Activated CD4-positive, alpha-beta T cell treated with anti-CD3 and anti-CD28 coated beads for 1 hour (primary cell): ENCODE measurements around the gene SLC12A4.
"Not testable (repeated sequence)": the region's sequence is repeated elsewhere in the genome, so short reads cannot be mapped to it uniquely, and the experiment has no call there.

Source experiments
- DNase-seq: peaks from one replicate; pipeline ENCODE4 v3.0.0-alpha.2; 2020

SLC12A4 gene

DNA sequence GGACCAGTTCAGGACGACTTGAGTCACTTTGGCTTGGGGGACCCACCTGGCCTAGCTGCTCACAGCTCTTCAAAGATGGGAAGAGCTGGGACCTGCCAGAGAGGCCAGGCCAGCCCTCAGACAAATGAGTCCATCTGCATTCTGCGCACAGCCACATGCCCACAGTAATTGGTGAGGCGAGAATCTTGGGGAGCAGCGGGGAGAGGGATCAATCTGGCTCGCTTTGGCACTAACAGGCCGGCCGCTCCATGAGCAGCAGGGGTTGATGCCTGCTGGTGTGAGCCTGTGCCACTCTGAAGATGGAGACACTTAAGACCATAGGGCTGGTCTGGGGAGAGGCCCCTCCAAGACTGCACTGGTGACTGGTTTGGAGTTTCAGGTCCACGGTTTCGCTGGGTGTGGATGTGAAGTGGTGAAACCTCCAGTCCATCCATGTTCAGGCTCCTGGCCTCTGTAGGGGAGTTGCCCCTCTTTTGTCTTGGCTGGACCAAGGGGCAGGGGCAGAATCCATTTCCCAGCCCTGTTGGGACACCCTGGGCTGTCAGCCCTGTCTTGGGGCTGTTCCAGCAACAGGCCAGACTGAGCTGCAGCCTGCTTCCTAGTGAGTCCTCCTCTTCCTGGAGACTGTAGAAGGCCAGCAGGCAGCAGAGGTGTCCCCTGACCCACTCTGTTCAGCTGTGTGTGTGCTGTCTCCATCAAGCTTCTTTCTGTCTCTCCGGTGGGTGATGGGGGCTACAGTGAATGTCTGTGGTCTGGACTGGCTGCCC, 44.1 kb downstream of the SLC12A4 start:
- no peak for DNase-seq

DNA sequence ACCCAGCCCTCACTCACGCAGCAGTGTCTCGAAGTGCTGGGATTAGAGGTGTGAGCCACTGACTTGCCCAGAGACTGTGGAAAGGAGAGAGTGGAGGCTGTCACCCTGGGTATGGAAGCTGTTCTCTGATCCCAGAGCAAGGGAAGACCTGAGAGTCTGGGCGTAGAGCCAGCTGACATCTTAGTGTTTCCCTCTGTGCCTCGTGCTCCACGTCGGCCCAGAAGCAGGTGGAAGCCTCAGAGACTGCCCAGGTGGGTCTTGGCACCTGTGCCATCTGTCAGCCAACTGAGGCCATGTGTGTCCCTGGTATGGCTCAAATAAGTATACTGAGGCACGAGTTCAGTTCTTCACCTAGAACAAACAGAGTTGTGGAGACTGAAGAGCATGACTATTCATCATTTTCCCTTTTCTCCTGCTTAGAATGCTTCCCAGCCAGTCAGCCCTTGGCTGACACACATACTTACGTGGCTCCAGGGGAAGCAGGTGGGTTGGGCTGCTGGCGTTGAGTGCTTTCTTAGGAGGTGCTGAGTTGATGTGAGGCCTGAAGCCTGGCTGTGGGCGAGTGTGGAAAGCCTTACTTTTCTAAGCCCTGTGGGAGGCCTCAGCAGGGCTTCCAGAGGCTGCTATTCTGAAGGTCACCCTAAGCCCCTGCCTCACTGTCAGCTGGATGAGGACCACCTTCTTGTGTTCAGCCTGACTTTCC, 44.9 kb downstream of the SLC12A4 start:
- DNase-seq = no peak

DNA sequence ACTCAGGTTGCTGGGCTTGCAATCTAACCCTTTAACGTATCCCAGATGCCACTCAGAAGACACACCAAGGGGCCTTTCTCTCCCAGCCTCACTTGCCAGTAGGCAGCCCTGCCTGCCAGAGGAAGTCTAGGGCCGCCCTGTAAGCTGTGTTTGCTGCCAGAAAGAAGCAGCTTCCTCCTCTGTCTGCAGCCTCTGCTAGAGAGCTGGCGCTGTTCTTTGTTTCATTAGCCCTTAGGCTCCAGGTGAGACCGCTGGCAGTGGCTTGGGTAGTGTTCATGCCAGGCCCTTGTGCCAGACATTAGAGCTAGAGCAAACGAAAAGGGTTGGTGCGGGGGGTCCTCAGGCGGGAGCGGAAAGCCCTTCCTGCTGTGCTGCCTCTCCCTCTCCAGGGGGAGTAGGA, 45.7 kb downstream of the SLC12A4 start:
- DNase-seq = no peak

DNA sequence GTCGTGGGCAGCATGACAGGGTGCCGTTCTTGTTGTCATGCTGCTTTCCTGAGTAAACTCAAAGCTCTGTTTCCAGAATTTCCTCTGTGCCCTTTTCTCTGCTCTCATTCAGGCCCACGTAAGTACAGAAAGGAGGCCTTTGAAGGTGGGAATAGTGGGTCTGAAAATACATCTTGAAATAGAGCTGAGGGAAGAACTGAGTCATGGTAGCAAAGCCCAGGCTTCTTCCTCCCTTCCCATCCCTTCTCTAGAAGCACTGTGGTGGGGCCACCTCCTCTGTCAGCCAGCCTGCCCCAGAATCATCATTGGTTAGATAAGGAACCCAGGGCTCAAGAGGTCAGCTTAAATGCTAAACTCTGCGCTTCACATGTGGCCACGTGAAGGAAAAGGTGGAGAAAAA, 46.2 kb downstream of the SLC12A4 start:
- DNase-seq = no peak

DNA sequence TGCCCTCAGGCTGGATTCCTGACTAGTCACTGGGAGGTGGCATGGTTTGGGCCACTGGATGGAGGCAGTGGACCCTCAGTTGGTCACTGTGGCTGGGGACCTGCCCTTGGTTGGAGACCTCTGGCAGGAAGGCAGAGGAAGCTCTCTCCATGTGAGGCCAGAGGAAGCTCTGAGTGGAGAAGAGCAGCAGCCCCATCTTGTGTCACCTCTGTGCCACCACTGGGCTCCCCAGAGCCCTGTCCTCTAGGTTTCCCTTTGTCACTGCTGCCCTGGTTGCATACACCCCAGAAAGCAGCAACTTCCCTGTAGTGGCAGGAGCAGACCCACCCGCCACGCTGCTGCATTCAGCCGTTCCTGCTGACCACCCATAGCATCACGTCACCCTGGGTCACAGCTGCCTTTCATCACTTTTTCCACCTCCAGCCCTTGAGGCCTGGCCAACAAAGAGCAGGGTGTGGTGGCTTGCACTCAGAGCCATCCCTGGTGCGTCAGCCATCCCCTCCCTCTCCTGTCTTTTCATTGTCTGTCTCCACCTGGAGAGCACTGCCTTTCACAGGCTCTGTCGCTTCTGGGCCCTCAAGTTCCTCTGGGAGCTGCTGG, 48.7 kb downstream of the SLC12A4 start:
- DNase-seq = no peak

DNA sequence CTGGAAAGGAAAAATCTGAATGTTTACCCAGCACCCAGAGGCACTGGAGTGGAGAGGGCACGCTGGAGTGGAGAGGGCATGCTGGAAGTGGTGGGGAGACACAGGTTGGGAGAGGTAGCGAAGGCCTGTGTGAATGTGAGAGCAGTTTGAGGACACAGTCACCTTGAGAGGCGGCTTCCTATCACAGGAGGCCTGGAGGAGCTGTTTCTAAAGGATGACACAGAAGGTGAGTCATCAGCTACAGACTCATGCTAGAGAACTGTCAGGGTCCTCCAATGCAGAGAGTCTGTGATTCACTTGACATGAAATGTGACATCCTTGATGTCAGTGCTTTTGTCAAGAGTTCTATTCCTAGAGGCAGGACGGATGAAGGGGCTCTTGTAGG, 50.6 kb downstream of the SLC12A4 start:
- DNase-seq = no peak

DNA sequence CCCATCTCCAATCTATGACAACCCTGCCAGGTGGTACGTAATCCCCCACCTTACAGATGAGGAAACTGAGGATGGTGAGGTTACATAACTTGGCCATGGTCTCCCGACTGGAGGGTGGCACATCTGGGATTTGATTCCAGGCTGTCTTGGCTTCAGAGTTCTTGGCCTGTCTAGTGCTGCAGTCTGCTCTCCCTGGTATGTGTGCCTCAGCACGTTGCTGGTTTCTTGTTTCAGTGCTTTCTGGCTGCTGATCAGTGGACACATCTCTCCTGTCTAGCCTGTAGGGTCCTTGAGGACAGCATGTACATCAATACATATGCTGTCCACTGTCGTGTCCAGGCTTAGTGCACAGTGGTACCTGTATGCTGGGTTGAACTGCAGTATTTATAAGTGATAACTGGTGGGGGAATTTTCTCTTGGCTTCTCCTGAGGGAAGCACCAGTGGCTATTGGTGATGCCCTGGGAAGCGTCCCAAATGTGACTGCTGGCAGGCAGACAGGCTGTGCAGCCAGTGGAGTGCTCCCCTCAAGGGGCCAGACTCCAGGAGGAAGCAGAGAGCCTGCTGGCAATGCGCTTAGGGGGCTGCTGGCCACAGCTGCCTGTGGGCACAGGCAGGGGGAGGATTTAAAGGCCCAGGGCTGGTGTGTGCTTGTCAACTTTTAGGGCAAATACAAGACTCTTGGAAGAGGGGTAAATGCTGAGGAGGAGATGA, 51.1 kb downstream of the SLC12A4 start:
- DNase-seq = no peak

DNA sequence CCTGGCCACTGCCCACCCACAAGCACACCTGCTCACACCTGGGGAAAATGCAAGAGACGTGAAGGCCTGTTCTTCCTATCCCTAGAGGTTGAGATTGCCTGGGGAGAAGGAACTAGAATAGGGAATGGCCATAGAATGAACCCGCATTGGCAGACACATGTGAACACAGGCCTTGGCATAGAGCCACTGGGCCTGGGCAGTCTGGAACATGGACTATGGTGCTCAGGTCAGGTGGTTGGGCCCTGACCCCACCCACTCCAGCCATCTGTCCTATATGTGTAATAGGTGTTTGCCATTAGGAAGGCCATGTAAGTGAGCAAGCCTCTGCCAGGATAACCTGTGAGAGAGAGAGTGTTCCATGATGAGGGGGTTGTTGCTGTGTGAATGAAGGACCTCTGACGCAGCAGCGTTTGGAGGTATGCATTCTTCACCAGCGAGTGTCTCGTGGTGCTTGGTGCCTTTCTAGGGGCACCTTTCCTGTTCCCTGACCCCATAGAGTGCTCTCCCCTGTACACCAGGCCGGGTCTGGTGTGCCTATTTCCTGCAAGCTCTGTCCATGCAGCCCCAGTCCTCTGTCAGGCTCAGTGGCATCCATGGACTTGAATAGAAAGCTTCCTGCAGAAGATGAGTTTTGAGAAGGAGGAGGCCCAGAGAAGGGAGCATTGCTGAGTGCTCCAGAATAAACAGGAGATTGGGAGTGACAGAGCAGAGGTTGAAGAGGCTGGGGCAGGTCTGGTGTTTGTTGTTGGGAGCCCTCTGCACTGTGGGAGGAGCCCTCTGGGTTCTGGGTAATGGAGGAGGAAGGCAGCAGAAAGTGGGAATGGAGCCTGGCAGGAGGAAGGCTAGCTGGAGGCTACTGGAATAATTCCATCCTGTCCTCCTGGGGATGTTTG, 52.4 kb downstream of the SLC12A4 start:
- no peak for DNase-seq

DNA sequence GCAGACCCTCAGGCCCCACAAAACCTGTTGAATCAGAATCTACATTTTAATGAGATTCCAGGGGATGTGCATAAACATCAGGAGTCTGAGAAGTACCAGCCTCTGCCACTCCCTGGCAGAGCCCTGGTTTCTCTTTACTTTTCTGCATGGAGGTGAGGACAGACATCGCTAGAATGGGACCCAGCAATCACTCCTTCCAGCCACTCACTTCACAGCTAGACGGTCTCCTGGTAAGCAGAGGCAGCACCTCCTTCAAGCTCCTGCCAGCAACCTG, 53.0 kb downstream of the SLC12A4 start:
- DNase-seq = not testable (repeated sequence)

DNA sequence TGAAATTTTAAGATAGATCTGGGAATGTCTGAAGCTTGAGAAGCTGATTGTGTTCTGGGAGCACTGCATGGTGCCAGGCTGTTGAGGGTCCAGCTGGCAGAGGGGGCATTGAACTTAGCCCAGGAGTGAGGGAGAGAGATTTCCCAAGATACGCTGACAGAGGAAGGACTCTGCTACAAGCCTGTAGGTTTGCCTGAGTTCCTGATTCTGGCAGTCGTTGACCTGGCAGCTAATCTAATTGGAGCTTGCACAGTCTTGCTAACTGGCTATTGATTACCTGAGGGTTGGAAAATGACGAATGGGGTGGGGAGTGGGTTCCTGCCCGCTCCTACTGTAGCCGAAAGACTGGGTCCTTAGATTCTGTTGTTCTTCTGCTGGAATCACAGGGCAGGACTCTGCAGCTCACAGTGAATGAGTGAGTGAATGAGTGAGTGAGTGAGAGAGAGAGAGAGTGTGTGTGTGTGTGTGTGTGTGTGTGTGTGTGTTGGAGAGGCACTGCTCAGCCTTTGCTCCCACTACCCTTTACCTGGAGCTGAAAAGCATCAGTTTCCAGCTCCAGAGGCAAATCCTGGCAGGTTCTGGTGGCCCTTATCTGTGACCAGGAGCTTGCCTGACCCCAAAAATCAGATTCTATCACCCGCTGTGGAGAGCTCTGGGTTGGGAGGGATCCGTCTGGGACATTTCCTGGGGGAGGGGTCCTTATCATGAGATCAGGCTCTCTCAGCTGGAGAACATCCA, 53.5 kb downstream of the SLC12A4 start:
- no peak for DNase-seq

DNA sequence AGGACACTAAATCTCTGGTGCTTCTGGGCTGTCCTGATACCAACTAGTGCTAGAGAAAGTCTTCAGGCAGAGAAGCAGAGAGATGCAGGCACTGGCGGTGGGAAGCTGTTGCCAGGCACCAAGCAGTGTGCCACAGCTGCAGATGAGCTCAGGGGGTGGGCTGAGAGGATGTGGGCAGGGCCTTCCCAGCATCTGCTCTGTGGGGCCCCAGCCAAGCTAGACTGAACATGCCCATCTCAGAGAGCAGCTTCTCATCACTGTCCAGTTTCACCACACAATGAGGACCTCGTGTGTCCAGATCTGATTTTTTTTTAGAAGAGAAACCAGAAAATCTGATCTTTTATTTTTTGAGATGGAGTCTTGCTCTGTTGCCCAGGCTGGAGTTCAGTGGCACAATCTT, 58.3 kb downstream of the SLC12A4 start:
- DNase-seq = no peak

DNA sequence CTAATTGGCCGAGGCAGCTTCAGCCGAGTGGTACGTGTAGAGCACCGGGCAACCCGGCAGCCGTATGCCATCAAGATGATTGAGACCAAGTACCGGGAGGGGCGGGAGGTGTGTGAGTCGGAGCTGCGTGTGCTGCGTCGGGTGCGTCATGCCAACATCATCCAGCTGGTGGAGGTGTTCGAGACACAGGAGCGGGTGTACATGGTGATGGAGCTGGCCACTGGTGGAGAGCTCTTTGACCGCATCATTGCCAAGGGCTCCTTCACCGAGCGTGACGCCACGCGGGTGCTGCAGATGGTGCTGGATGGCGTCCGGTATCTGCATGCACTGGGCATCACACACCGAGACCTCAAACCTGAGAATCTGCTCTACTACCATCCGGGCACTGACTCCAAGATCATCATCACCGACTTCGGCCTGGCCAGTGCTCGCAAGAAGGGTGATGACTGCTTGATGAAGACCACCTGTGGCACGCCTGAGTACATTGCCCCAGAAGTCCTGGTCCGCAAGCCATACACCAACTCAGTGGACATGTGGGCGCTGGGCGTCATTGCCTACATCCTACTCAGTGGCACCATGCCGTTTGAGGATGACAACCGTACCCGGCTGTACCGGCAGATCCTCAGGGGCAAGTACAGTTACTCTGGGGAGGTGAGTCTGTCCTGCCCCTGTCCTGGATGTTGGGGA, 59.2 kb downstream of the SLC12A4 start:
- DNase-seq = no peak

DNA sequence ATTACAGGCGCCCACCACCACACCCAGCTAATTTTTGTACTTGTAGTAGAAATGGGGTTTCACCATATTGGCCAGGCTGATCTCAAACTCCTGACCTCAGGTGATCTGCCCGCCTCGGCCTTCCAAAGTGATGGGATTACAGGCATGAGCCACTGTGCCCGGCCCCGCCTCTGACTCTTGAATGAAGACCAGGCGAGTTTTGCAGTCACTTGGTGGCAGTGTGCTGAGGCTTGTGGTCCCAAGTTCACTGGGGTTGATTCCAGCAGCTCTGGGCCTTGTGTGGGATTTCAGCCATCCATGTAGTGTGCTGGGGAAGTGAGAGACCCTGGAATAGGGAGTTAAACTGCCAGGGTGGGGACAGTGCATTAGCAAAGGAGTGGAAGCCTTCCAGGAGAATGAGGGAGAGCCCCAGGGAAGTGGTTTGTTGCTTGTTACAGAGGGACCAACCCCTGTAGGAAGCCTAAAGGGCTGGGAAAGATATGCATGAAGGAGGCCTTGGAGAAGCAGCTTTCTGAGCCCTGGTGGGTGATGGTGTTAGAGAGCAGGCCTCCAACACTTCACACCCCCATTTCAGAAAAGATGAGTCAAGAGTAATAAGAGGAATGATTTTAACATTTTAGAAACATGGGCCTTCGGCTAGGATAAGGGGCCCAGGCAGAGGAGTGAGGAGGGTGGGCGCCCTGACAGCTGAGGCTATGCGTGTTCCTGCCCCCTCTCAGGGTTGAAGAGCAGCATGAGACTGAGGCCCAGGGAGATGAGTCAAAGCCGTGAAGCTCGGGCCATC, 60.8 kb downstream of the SLC12A4 start:
- no peak for DNase-seq

DNA sequence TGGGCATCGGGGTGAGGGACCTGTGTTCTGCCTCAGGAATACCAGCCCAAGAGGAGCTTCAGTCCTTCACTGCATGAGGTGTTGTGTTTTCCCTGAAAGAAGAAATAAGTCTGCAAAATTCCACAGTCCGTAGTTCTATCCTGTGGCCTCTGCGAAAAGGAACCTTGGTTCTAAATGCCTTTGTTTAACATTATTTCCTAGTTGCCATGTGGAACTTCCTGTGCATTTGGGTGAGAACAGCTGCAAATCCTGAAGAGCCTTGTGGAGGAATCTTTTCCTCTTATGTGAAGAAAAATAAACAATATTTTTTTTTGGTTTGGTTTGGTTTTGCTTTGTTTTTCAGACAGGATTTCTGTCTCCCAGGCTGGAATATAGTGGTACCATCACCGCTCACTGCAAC, 65.6 kb downstream of the SLC12A4 start:
- no peak for DNase-seq

DNA sequence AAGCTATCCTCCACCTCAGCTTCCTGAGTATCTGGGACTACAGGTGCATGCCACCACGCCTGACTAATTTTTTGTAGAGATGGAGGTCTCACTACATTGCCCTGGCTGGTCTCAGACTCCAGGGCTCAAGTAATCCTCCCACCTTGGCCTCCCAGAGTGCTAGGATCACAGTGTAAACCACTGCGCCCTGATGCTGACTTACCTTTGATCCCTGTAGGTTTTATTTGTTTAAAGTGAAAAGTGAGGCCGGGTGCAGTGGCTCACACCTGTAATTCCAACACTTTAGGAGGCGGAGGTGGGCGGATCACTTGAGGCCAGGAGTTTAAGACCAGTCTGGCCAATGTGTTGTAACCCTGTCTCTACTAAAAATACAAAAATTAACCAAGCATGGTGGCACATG, 66.7 kb downstream of the SLC12A4 start:
- no peak for DNase-seq

DNA sequence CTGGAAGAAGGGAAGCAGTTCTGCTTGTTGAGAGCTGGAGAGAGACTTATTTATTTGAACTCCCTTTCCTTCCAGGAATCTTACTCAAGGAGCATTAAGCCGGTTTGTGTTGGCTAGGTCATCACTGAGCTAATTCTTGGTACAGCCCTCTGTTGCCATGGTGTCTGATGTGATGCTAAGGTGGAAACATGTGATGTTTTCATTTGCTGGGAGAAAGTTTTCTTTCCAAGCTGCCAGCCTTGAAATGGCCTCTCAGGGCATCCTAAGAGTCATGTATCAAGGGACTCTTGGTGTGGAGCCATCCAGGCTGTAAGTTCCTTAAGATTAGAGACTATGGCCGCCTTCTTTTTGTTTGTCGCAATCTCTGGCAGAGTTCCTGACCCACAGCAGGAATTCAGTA, 71.2 kb downstream of the SLC12A4 start:
- DNase-seq = no peak

DNA sequence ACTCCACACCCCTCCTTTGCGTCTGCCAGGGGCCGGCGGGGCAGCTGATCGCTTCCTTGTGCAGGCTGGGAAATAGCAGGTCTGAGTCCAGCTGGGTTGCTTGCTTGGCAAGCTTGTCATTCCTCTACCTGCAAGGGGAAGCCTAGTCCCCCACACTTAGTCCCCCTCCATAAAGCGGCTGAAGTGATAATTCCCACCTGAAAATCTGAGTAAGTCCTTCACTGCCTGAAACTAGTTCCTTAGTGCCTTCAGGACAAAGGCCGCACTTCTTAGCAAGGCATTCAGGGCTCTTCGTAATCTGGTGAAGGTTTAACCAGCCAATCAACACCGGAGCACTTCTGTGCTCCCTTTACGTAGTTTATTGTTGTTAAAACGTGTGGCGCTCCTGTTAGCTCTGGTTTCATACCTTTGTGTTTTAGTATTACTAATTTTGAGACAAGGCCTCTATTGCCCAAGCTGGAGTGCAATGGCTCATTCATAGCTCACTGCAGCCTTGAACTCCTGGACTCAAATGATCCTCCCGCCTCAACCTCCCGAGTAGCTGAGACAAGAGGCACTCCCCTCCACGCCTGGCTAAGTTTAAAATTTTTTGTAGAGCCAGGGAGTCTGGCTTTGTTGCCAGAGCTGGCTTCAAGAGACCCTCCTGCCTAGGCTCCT, 74.6 kb downstream of the SLC12A4 start:
- DNase-seq = no peak
